ENCODE measurements around the gene HOXB5.

The HOXB5 gene

DNA sequence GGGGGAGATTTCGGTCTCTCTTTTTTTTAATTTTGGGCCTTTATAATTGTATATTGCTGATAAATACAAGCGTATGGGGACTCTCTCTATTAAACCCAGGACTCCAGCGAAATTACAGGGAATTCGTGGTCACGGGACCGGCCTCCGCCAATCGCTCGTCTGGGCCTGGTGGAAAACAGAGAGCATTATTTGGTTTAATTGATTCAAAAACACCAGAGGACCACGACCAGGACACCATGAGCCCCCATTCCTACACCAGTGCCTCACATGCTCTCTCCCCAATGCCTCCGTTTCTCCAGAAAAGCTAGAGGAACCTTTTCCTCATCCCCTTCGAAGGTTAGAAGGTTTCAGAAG lies 48.6 kb downstream of the HOXB5 start, which contains the start of gene HOXB2:
TSS of gene HOXB2 (minus strand) at position 88 of the 354 bp plus-strand sequence. CDS start 198 bp downstream, outside the sequence.
- no peak for DNase-seq

DNA sequence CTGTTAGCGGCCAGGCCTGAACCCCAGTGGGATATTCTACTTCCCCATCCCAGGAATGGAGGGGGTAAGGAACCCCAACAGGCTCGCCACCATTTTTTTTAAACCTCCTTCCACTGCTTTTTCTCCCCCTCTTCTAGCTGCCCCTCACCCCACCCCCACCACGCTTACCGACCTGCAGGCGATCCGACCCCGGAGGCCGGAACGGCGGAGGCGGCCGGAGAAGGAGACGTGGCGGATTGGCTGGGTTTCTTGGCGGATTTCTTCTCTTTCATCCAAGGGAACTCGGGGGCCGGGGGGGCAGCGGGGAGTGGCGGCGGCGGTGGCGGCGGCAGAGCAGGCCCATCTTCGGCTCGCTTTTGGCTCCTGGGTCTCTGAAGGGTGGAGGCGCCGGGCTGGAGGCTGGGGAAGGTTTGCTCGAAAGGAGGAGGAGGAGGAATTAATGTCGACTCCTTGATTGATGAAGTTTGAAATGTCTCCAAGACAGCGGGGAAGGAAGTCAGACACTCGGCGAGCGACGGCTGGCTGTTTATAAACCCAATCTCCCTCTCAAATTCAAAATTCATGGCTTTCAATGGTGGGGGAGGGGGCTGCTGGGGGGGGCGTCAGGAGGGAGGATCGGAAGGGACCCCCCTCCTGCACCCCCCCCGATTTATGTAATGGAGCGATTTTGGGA lies 49.1 kb downstream of the HOXB5 start:
- peak in 2 of 4 experiments; percentile 10 to 21 for DNase-seq

DNA sequence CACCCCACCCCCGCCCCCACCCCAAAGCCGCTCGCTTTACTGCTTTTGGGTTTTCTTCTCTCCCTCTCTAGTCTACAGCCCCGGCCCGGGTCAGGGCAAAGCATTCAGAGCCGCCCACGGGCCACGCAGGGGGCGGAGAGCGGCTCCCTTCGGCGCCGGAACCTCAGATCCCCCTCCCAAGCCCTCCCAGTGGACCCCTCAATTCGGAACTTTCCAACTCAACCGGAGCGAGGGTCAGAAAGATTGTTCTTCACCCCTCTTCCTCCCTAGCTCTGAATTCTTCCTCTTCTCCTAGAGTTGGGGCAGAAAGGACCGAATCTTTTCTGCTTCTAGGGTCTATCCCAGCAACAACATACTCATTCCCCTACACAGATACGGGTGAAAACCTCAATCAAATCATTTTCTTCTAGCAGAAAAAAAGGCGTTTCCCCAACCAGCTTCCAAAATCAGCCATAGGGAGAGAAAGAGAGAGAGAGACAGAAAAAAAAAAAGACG lies 49.7 kb downstream of the HOXB5 start:
- DNase-seq = peak in 1 of 4 experiments; percentile 31

DNA sequence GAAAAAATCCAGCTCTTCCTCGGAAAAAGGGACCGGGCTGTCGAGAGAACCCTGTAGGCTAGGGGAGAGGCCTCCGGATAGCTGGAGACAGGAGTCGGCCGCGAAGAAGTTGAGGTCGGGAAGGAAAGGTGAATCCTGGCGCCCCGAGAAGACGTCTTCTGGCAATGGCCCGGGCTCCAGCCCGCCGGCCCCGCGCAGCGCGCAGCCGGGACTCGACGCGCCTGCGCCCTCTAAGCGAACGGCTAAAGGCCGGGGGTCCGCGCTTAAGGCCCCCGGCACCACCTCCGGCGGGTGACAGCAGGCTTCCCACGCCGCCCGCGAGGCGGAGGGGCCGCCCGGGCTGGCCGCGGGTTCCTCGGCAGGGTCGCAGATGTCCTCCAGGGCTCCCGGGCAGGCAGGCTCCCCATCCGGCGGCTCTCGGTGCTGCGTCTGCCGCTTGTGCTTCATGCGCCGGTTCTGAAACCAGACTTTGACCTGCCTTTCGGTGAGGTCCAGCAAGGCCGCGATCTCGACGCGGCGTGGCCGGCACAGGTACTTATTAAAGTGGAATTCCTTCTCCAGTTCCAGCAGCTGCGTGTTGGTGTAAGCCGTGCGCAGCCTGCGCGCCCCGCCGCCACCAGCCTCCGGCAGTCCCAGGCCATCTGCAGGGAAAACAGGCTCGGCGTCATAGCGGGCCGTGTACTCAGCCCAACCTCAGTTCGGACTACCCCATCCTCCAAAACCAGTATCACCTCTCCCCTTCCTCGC lies 50.3 kb downstream of the HOXB5 start:
- peak in 2 of 4 experiments; percentile 29 to 39 for DNase-seq

DNA sequence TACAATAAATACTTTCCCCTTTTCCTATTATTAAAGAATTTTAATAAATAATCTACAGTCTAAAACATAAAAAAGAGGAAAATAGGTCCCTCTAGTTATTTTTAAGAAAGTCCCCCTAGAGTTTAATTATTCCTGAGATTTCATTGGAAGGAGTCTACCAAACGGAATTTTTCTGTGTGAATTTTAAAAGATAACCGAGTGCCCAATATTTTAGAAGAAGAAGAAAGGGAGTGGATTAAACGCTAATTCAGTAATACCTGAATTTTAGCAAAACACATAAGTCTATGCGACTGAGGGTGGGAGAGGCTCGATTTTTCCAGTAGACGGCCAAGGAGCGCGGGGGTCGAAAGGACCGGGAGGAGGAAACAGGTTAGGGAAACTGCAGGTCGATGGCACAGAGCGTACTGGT lies 50.9 kb downstream of the HOXB5 start:
- no peak for DNase-seq

DNA sequence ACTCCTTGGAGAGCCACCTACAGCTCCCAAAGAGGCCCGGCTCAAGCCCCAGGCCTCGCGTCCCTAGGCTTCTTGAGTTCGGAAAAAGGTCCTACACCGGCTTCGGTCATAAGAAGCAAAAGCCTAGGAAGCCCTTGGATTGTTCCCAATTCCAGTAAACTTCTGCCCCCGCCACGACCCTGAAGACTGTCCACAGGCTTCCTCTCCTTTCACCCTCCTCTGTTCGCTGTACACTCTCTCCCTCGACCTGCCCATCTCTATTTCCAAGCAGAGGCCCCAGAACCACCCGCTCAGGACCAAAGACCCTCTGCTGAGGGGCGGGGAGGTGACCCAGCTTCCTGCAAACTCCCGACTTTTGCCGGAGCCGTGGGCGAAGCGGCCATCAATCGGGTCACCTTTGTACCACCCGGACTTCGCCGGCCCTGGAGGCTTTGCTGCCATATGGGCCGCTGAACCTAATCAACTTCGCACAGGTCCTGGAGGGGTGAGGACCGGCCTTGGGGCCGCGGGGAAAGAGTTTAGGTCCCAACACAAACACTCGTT lies 51.4 kb downstream of the HOXB5 start:
- no peak for DNase-seq

DNA sequence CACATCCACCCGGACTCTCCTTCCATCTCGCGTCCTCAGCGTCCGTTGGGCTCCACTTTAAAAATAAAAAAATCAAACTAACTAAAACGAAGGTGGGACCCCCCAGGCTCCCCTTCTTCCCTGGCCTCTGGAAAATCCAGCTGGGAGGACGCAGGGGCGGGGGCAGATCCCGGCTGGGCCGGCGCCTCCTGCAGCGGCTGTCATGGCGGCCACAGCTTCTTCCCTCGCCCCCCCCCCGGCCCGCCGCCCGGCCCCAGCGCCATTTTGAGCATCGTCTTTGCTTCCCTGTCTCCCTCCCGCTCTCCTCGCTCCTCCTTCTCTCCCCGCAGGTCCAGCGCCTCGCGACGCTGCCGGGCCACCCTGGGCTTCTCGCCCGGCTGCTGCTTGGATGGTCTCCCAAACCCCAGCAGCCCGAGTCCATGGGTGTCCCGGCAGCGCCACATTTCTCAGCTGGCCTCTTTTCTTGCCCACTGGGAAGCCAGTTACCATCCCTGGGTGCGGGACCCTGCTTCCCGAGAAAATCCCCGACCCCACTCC lies 51.9 kb downstream of the HOXB5 start:
- DNase-seq = peak in 3 of 4 experiments; percentile 17 to 48 (median 46)
